IMR-90 (cell line): Measurements from ENCODE around the gene TNFSF13B. TPM values are rescaled to one million over a fixed set of nuclear protein-coding genes. Genes with fewer than 3 reads are reported as not detected.

ENCODE experiments used
- ATAC-seq: fragments of 200-7000 bp; cut with Tn5 transposase; 2 replicates; pipeline ENCODE4 v1.9.1; 2020; ENCODE audit warnings: low read depth, mild to moderate bottlenecking, moderate library complexity
- BruUV-seq: library from RNA; stranded (reverse); fragments of 400-500 nt; replicated peaks from 2 replicates; lab custom pipeline; 2021; lab: Mats Ljungman, UMichigan
- CTCF ChIA-PET: fragments of 300-600 bp; formaldehyde crosslinking; extraction: SDS; loops from one replicate; lab custom pipeline; 2021; ENCODE audit warnings: antibody characterized with exemption; lab: Yijun Ruan, JAX
- POLR2A ChIA-PET: fragments of 300-600 bp; sonication (Branson Sonifier 250); formaldehyde crosslinking; loops from one replicate; lab custom pipeline; 2022; ENCODE audit warnings: antibody characterized with exemption; ENCODE audit not compliant: unreplicated experiment; lab: Charles Lee
- DNase-seq: peaks from one replicate; pipeline ENCODE4 v3.0.0; 2013
- H2AFZ ChIP-seq: replicated peaks from 2 replicates; pipeline ENCODE3; 2013; ENCODE audit warnings: low read length, mild to moderate bottlenecking; ENCODE audit not compliant: poor library complexity
- H2AK5ac ChIP-seq: 2 replicates; pipeline ENCODE4 v1.6.1; 2013; ENCODE audit warnings: low read depth, low read length, inconsistent platforms
- H2AK9ac ChIP-seq: replicated peaks from 2 replicates; pipeline ENCODE3; 2013; ENCODE audit warnings: mild to moderate bottlenecking, low read depth, low read length, moderate library complexity; ENCODE audit not compliant: poor library complexity
- H2BK120ac ChIP-seq: 2 replicates; pipeline ENCODE4 v1.6.1; 2013; ENCODE audit warnings: low read depth, low read length, inconsistent platforms
- H2BK15ac ChIP-seq: 3 replicates; pipeline ENCODE4 v1.6.1; 2013; ENCODE audit warnings: low read depth, low read length, inconsistent platforms
- H2BK20ac ChIP-seq: 2 replicates; pipeline ENCODE4 v1.6.1; 2013; ENCODE audit warnings: low read depth, mild to moderate bottlenecking, inconsistent platforms, low read length, moderate library complexity
- H2BK5ac ChIP-seq: 2 replicates; pipeline ENCODE4 v1.6.1; 2013; ENCODE audit warnings: mild to moderate bottlenecking, low read depth, low read length, inconsistent platforms; ENCODE audit not compliant: poor library complexity, severe bottlenecking
- H3K14ac ChIP-seq: replicated peaks from 2 replicates; pipeline ENCODE4 v1.6.1; 2013; ENCODE audit warnings: low read depth, low read length, inconsistent platforms
- H3K18ac ChIP-seq: 2 replicates; pipeline ENCODE4 v1.6.1; 2013; ENCODE audit warnings: low read depth, low read length, control low read depth
- H3K23ac ChIP-seq: 2 replicates; pipeline ENCODE4 v1.6.1; 2013; ENCODE audit warnings: low read depth, low read length, inconsistent platforms
- H3K27ac ChIP-seq: 2 replicates; pipeline ENCODE4 v1.5.1; 2013; ENCODE audit warnings: mild to moderate bottlenecking, control low read depth, low read length; ENCODE audit not compliant: insufficient read depth
- H3K27me3 ChIP-seq: 2 replicates; pipeline ENCODE4 v1.6.1; 2013; ENCODE audit warnings: low read length; ENCODE audit not compliant: control insufficient read depth, insufficient read depth
- H3K36me3 ChIP-seq: 2 replicates; pipeline ENCODE4 v1.6.1; 2013; ENCODE audit warnings: low read length, mixed read lengths; ENCODE audit not compliant: control insufficient read depth, insufficient read depth
- H3K4ac ChIP-seq: 2 replicates; pipeline ENCODE4 v1.6.1; 2013; ENCODE audit warnings: low read depth, low read length, inconsistent platforms
- H3K4me1 ChIP-seq: 2 replicates; pipeline ENCODE4 v1.6.1; 2013; ENCODE audit warnings: low read length, mixed read lengths; ENCODE audit not compliant: control insufficient read depth, insufficient read depth
- H3K4me2 ChIP-seq: 2 replicates; pipeline ENCODE4 v1.6.1; 2013; ENCODE audit warnings: low read depth, mild to moderate bottlenecking, control low read depth, low read length, moderate library complexity
- H3K4me3 ChIP-seq: 2 replicates; pipeline ENCODE4 v1.5.1; 2013; ENCODE audit warnings: low read depth, mild to moderate bottlenecking, control low read depth, low read length, moderate library complexity; ENCODE audit not compliant: insufficient read depth
- H3K56ac ChIP-seq: 2 replicates; pipeline ENCODE4 v1.6.1; 2013; ENCODE audit warnings: low read length, inconsistent platforms; ENCODE audit not compliant: insufficient read depth; ENCODE audit errors: extremely low read depth
- H3K79me1 ChIP-seq, 2 experiments: 2 replicates each; pipeline ENCODE4 v1.6.1; 2013; ENCODE audit warnings: low read length in 2 of 2, inconsistent platforms in 1 of 2, low read depth in 1 of 2
- H3K9ac ChIP-seq: 2 replicates; pipeline ENCODE4 v1.6.1; 2013; ENCODE audit warnings: low read depth, low read length, control low read depth
- H3K9me1 ChIP-seq: 2 replicates; pipeline ENCODE4 v1.6.1; 2013; ENCODE audit warnings: low read length, inconsistent platforms; ENCODE audit not compliant: insufficient read depth
- H3K9me3 ChIP-seq: 2 replicates; pipeline ENCODE4 v1.6.1; 2013; ENCODE audit warnings: low read length; ENCODE audit not compliant: control insufficient read depth, insufficient read depth
- H4K20me1 ChIP-seq: 2 replicates; pipeline ENCODE4 v1.6.1; 2013; ENCODE audit warnings: low read length, inconsistent platforms; ENCODE audit not compliant: insufficient read depth
- H4K5ac ChIP-seq: 2 replicates; pipeline ENCODE4 v1.6.1; 2013; ENCODE audit warnings: mild to moderate bottlenecking, low read depth, low read length, control low read depth
- H4K8ac ChIP-seq, 2 experiments: 2 replicates each; pipeline ENCODE4 v1.6.1; 2013; ENCODE audit warnings: low read depth in 2 of 2, low read length in 2 of 2, control low read depth in 1 of 2, inconsistent platforms in 1 of 2
- H4K91ac ChIP-seq: 2 replicates; pipeline ENCODE4 v1.6.1; 2013; ENCODE audit warnings: low read depth, low read length, inconsistent platforms; ENCODE audit not compliant: insufficient read depth
- CHD1 ChIP-seq: IDR thresholded peaks from 2 replicates; pipeline ENCODE4 v1.6.1; 2012; ENCODE audit warnings: low read depth, low read length, improper control_type of control experiment
- FOS ChIP-seq: fragments of 150-350 bp; IDR thresholded peaks from 2 replicates; pipeline ENCODE4 v1.6.1; 2016; ENCODE audit warnings: low read depth, low read length
- MAFK ChIP-seq: IDR thresholded peaks from 2 replicates; pipeline ENCODE4 v1.6.1; 2012; ENCODE audit warnings: low read depth, low read length, improper control_type of control experiment
- MAZ ChIP-seq: IDR thresholded peaks from 2 replicates; pipeline ENCODE4 v1.6.1; 2012; ENCODE audit warnings: low read depth, mild to moderate bottlenecking, low read length, improper control_type of control experiment, moderate library complexity, borderline replicate concordance
- MXI1 ChIP-seq: IDR thresholded peaks from 2 replicates; pipeline ENCODE4 v1.6.1; 2012; ENCODE audit warnings: low read depth, mild to moderate bottlenecking, low read length, moderate library complexity, borderline replicate concordance
- NFE2L2 ChIP-seq: fragments of 150-350 bp; IDR thresholded peaks from 2 replicates; pipeline ENCODE4 v1.6.1; 2016; ENCODE audit warnings: low read depth, mild to moderate bottlenecking, low read length
- POLR2A ChIP-seq: IDR thresholded peaks from 2 replicates; pipeline ENCODE4 v1.6.1; 2012; ENCODE audit warnings: mild to moderate bottlenecking, low read depth, low read length
- RFX5 ChIP-seq: IDR thresholded peaks from 2 replicates; pipeline ENCODE4 v1.8.0; 2012; ENCODE audit warnings: low read depth, mild to moderate bottlenecking, low read length, moderate library complexity
- SMC3 ChIP-seq: fragments of 150-350 bp; IDR thresholded peaks from 2 replicates; pipeline ENCODE4 v1.6.1; 2016; ENCODE audit warnings: low read depth, mild to moderate bottlenecking, antibody characterized with exemption, low read length, moderate library complexity
- WGBS, 2 experiments: methylation state at CpG; one replicate each; pipeline versions ENCODE4 v1.1.5 to v1.1.7; 2013; ENCODE audit warnings: missing lambda C conversion rate in 2 of 2; ENCODE audit not compliant: insufficient read length in 1 of 2; ENCODE audit errors: extremely low coverage in 2 of 2; 5-methylcytosine and 5-hydroxymethylcytosine counted together
- dilution Hi-C: fragments of 300-500 bp; cut with HindIII; formaldehyde crosslinking; loops from one replicate; pipeline ENCODE4 v1.14.3; 2018; ENCODE audit warnings: low sequenced_read_pairs; ENCODE audit not compliant: unreplicated experiment
- in situ Hi-C: fragments of 300-500 bp; cut with MboI; formaldehyde crosslinking; loops from 3 replicates; pipeline ENCODE4 v1.14.3; 2019; ENCODE audit warnings: low sequenced_read_pairs, inconsistent platforms, mixed read lengths
- intact Hi-C: fragments of 100-400 bp; cut with micrococcal nuclease; formaldehyde crosslinking; loops from 2 replicates; pipeline ENCODE4 v1.10.0; 2022
- polyA plus RNA-seq, 3 experiments: library from polyadenylated mRNA; depleted of rRNA; stranded (reverse); fragments of >200 nt; gene quantifications; 2 replicates each; pipeline ENCODE4 v1.2.3, GENCODE V29; 2012; ENCODE audit warnings: low replicate concordance in 1 of 3
- total RNA-seq: library from RNA; depleted of rRNA; stranded (reverse); fragments of >200 nt; gene quantifications from 2 replicates; pipeline ENCODE4 v1.2.3, GENCODE V29; 2012
- TF ChIP-seq, protein P1 (sequence below): fragments of 150-350 bp; IDR thresholded peaks from 2 replicates; pipeline ENCODE4 v1.6.1; 2016; ENCODE audit warnings: low read depth, mild to moderate bottlenecking, low read length, moderate library complexity, borderline replicate concordance

Gene TNFSF13B
- total and polyA plus RNA-seq, 2 of the 4 experiments (the other 2 are of a cell fraction) = 0.29 to 0.54 TPM

DNA sequence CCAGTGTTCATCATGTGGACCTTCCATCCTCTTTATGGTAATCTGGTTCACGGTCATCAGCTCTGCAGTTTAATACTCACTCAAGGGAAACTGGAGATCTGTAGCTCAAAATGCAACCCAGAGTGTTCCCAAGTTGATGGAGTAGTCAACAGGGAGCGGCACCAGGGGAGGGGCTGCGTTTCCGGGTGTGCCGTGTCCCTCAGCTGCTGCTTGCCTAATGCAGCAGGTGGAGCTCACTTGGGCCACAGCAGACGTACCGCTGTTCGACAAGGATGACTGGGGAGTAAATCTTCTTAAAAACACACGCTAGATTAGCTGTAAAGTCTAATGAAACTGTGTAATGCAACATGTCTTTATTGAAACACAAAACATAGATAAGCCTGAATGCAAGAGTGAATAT is 81.1 kb downstream of the TNFSF13B start:
- Histone ChIP-seq H2AK5ac (no peak overlapping the region), H3K79me1 (no peaks in the 10 kb centered on the region), H3K9me1 (no peaks in the 10 kb centered on the region), H4K8ac (no peak overlapping the region), H3K14ac (no peak overlapping the region), H2BK15ac (no peak overlapping the region), H4K5ac (no peak overlapping the region), H3K18ac (no peak overlapping the region), H4K20me1 (no peaks in the 10 kb centered on the region), H3K4me2 (no peak overlapping the region), H3K27ac (no peak overlapping the region), H3K4me3 (no peak overlapping the region), H3K27me3 (peaks cover 9% of the 10 kb centered on the region), H3K56ac (no peak overlapping the region), H3K4me1 (no peaks in the 10 kb centered on the region), H3K9ac (no peak overlapping the region), H3K36me3 (no peaks in the 10 kb centered on the region), H2BK120ac (no peak overlapping the region), H3K23ac (no peak overlapping the region), H2BK20ac (no peak overlapping the region), H3K9me3 (no peaks in the 10 kb centered on the region), H2AFZ (no peak overlapping the region), H2BK5ac (no peak overlapping the region), H3K4ac (no peak overlapping the region), H4K91ac (no peak overlapping the region), H2AK9ac (no peak overlapping the region)
- CTCF ChIA-PET = no interaction called here
- in situ Hi-C loops = no loop called here
- dilution Hi-C loops = no loop called here
- intact Hi-C loops = no loop called here
- no TSS peak for BruUV-seq
- POLR2A ChIA-PET = no interaction called here
- ATAC-seq (no peak), DNase-seq (no peak)
- TF ChIP-seq POLR2A (no peak), CHD1 (no peak), RFX5 (no peak), SMC3 (no peak), MAFK (no peak), NFE2L2 (no peak), MXI1 (no peak), FOS (no peak), MAZ (no peak)
- TF ChIP-seq, protein P1, sequence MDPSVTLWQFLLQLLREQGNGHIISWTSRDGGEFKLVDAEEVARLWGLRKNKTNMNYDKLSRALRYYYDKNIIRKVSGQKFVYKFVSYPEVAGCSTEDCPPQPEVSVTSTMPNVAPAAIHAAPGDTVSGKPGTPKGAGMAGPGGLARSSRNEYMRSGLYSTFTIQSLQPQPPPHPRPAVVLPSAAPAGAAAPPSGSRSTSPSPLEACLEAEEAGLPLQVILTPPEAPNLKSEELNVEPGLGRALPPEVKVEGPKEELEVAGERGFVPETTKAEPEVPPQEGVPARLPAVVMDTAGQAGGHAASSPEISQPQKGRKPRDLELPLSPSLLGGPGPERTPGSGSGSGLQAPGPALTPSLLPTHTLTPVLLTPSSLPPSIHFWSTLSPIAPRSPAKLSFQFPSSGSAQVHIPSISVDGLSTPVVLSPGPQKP = no peak
- 55% methylated on average over 4 of the region's 9 CpGs; no CpG with 5 or more reads in 1 of the 2 experiments for WGBS, 2 experiments
